Ishikawa (cell line): Measurements from ENCODE around the gene IL1RL1.

ENCODE experiments used
- CEBPB ChIP-seq: IDR thresholded peaks from 2 replicates; pipeline ENCODE4 v1.6.1; 2012
- CREB1 ChIP-seq: IDR thresholded peaks from 2 replicates; pipeline ENCODE4 v1.6.1; 2012; ENCODE audit warnings: low read depth
- EGR1 ChIP-seq: IDR thresholded peaks from 2 replicates; pipeline ENCODE4 v1.6.1; 2012
- EP300 ChIP-seq: IDR thresholded peaks from 2 replicates; pipeline ENCODE4 v1.6.1; 2012; ENCODE audit warnings: borderline replicate concordance
- FOXM1 ChIP-seq: IDR thresholded peaks from 2 replicates; pipeline ENCODE4 v1.6.1; 2012; ENCODE audit warnings: low read depth, borderline replicate concordance
- NFIC ChIP-seq: IDR thresholded peaks from 2 replicates; pipeline ENCODE4 v1.6.1; 2012
- RAD21 ChIP-seq: IDR thresholded peaks from 2 replicates; pipeline ENCODE4 v1.6.1; 2012; ENCODE audit warnings: low read depth
- TAF1 ChIP-seq: IDR thresholded peaks from 2 replicates; pipeline ENCODE4 v1.6.1; 2012; ENCODE audit warnings: low read depth, mild to moderate bottlenecking
- TEAD4 ChIP-seq: IDR thresholded peaks from 2 replicates; pipeline ENCODE4 v1.6.1; 2012
- YY1 ChIP-seq: IDR thresholded peaks from 2 replicates; pipeline ENCODE4 v1.6.1; 2012; ENCODE audit warnings: low read depth
- ZBTB7A ChIP-seq: IDR thresholded peaks from 2 replicates; pipeline ENCODE4 v1.6.1; 2012; ENCODE audit warnings: low read depth
- TF ChIP-seq, protein P1 (sequence below): IDR thresholded peaks from 2 replicates; pipeline ENCODE4 v1.6.1; 2012
- TF ChIP-seq, protein P2 (sequence below): IDR thresholded peaks from 2 replicates; pipeline ENCODE4 v1.6.1; 2012; ENCODE audit warnings: low read depth, mild to moderate bottlenecking
- TF ChIP-seq, protein P3 (sequence below): IDR thresholded peaks from 2 replicates; pipeline ENCODE4 v1.6.1; 2012

DNA sequence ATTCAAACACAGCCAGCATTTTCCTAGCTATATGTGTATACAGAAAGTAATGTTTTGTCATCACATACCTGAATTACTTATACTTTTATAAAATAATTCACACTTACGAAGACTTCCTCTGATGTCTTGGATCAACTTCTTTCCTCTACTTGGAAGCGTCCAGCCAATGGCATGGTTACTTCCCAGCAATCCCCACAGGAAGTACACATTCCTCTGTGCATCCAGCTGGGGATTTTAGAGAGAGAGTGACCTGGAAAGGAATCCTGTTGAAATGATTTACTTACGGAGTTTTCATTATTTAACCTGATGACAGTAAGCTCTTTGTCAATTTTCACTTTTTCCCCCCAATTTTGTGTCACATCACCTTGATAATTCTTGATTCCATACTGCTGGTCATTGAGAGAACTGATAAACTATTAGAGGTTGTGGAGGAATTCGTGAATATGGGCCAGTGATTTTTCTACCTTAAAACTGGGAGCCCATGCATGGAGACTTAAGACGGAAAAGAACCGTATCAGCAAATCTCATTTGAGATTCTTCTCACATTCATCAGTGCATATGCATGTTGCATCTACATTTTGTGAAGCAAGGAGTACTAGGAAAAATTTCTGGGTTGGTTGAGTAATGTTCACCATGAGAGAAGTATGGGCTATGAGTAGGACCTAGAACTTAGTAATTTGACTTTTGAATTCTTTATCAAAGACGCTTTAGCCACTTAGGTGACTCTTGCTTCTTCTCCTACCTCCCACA is 35.2 kb downstream of the IL1RL1 start:
- TF ChIP-seq EP300 (no peak), CREB1 (no peak), CEBPB (no peak), RAD21 (no peak), TAF1 (no peak), TEAD4 (no peak), EGR1 (no peak), YY1 (no peak), ZBTB7A (no peak), NFIC (no peak), FOXM1 (no peak)
- TF ChIP-seq, protein P1, sequence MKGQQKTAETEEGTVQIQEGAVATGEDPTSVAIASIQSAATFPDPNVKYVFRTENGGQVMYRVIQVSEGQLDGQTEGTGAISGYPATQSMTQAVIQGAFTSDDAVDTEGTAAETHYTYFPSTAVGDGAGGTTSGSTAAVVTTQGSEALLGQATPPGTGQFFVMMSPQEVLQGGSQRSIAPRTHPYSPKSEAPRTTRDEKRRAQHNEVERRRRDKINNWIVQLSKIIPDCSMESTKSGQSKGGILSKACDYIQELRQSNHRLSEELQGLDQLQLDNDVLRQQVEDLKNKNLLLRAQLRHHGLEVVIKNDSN: no peak
- TF ChIP-seq, protein P2, sequence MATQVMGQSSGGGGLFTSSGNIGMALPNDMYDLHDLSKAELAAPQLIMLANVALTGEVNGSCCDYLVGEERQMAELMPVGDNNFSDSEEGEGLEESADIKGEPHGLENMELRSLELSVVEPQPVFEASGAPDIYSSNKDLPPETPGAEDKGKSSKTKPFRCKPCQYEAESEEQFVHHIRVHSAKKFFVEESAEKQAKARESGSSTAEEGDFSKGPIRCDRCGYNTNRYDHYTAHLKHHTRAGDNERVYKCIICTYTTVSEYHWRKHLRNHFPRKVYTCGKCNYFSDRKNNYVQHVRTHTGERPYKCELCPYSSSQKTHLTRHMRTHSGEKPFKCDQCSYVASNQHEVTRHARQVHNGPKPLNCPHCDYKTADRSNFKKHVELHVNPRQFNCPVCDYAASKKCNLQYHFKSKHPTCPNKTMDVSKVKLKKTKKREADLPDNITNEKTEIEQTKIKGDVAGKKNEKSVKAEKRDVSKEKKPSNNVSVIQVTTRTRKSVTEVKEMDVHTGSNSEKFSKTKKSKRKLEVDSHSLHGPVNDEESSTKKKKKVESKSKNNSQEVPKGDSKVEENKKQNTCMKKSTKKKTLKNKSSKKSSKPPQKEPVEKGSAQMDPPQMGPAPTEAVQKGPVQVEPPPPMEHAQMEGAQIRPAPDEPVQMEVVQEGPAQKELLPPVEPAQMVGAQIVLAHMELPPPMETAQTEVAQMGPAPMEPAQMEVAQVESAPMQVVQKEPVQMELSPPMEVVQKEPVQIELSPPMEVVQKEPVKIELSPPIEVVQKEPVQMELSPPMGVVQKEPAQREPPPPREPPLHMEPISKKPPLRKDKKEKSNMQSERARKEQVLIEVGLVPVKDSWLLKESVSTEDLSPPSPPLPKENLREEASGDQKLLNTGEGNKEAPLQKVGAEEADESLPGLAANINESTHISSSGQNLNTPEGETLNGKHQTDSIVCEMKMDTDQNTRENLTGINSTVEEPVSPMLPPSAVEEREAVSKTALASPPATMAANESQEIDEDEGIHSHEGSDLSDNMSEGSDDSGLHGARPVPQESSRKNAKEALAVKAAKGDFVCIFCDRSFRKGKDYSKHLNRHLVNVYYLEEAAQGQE: no peak
- TF ChIP-seq, protein P3, sequence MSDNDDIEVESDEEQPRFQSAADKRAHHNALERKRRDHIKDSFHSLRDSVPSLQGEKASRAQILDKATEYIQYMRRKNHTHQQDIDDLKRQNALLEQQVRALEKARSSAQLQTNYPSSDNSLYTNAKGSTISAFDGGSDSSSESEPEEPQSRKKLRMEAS: no peak
